HS-5 (cell line): ENCODE measurements around the gene OR4E2.
A peak's percentile ranks its signal among the peaks of the same experiment; 100 is the strongest.
"Not testable (repeated sequence)": the region's sequence is repeated elsewhere in the genome, so short reads cannot be mapped to it uniquely, and the experiment has no call there.

Source experiments
- DNase-seq: peaks from one replicate; pipeline ENCODE4 v3.0.0-alpha.2; 2012; ENCODE audit warnings: low read depth

OR4E2 gene, protein sequence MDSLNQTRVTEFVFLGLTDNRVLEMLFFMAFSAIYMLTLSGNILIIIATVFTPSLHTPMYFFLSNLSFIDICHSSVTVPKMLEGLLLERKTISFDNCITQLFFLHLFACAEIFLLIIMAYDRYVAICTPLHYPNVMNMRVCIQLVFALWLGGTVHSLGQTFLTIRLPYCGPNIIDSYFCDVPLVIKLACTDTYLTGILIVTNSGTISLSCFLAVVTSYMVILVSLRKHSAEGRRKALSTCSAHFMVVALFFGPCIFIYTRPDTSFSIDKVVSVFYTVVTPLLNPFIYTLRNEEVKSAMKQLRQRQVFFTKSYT

DNA sequence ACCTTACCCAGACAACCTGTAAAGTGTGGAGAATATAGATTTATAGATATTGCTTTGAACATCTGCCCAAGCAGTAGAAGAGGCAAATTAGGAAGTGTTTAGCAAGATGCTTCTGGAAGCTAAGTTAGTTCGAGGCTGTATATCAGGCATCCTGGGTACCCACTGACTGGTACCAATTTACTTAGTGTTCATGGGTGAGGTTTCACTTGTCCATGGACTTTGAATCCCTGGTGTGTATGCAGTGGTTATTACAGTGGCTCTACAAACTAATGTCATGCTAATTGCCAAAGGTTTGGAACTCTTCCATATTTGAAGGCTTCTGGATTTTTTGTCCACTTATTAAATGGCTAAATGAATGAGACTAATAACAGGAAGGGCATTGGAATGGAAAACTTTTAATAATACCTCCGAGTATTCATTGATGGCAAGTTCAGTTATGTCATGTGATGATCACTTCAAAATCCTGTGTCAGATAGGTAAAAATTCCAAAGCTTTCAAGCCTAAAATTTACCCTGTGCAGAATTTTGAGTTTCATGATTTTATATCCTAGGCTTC lies at the start of gene OR4E2:
Gene OR4E2, plus strand, starts transcription at position 505 of the 555 bp plus-strand sequence. CDS start 11,248 bp downstream, outside the sequence.
- no peak for DNase-seq

DNA sequence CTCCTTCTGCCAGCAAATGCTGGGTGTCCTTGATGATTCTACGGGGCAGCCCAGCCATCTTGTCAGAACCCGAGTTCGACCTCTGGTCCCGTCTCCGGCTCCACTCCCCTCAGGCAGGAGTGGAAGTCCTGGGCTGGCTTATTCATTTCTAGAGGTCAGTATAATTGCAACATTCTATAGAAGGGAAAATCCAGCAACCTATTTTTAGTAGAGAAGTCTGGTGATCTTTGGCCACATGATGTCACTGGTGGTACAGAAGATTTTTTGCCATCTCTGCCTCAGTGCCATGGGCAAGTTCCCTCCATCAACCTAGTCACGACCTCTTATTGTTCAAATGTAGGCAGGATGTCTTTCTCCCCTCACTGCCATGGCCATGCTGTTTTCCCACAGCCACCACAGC lies 41.3 kb upstream of the OR4E2 start:
- no peak for DNase-seq

DNA sequence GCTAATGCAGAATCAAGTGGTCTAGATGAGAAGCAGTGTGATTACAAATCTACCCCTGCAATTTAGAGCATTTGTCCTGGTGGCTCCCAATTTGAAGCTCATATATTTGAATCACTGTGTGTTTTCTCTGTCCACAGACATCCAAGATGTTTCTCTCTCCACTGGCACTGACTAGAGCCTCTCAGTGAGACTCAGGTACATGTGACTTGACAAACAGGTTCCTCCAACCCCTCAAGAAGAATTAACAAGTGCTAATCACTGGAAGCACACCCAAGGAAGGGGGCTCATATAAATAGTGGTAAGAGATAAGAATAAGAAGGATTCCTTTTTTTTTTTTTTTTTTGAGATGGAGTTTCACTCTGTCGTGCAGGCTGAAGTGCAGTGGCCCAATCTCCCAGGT lies 39.4 kb upstream of the OR4E2 start:
- DNase-seq = no peak

DNA sequence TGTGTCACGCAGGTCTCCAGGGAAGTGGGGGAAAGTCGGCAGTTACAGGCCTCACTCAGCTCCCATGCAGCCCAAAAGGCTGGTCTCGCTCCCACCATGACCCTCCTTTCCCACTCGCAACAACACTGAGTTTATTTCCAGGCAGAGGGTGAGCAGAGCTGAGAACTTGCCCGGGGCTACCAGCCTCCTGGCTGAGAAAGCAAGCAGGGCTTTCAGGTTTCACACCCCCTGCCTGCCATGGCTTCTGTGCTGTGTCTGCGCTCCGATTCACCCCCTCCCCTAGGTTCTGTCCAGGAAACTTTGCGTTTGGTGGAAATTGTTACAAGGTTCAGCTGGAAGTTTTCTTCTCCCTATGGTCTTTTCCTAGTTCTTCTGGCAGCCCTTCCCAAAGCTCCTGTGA lies 36.0 kb upstream of the OR4E2 start:
- no peak for DNase-seq

DNA sequence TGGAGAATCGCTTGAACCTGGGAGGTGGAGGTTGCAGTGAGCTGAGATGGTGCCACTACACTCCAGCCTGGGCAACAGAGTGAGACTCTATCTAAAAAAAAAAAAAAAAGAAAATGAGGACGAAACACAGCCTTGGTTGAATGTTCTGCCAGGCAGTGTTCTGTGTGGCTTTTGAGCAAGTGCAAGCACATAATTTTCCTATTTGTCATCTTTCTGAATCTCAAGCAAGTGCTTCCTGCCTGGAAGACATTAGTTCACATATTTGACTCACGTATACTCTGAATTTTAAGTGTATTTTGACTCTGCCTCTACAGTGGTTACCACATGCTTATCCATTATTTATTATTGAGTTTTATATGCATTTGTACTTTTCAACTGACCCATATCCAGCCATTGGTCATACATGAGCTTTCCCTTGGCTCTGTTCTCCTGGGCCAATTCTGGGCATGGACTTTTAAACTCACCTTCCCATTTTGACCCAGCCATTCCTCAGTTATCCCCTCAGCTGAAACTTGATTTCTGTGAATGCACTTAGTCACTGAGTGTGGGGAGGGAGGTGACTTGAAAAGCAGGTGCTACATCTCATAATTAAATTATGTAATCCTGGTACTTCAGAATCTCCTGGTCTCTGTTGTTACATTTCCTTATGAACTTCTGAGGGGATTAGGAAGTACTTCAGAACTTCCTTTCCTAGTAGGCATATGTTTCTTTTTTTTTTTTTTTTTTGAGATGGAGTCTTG lies 27.0 kb upstream of the OR4E2 start:
- no peak for DNase-seq

DNA sequence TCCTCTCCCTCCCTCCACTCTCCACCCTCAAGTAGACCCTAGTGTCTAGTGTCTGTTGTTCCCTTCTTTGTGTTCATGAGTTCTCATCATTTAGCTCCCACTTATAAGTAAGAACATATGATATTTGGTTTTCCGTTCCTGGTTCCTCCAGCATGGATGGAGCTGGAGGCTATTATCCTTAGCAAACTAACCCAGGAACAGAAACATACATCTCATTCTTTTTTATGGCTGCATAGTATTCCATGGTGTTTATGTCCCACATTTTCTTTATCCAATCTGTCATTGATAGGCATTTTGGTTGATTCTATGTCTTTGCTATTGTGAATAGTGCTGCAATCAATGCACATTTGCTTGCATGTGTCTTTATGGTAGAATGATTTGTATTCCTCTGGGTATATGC lies 23.1 kb upstream of the OR4E2 start:
- not testable (repeated sequence) for DNase-seq

DNA sequence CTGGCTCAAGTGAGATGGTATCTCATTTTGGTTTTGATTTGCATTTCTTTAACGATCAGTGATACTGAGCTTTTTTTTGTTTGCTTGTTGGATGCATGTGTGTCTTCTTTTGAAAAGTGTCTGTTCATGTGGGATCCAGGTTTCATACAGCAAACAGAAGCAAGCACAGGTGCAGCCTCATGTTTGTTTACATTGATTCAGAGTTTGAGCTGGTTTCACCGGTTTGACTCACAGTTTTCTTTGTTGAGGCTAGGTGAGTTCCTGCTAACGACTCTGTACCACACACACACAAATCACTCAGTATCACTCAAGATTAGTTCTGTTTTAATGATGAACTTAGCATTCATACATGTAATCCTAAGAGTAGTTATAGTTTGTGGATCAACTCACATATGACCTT lies 22.6 kb upstream of the OR4E2 start:
- no peak for DNase-seq

DNA sequence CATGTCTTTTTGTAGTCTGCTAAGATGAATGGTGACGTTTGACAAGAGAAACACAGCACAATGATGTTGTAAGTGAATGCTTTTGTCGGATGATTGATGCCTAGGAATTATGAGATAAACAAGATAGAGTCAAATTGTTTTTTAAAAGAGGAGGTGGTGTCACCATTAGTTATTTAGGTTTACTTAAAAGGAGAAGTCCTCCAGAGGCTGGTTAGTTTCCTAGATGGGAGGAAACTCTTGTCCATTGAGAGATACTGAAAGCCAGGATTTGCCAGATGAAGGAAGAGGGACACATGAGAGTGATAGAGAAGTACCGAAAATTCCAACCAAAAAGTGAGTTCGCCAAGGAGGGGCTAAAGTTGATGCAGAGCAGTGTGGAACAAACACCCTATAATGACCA lies 18.8 kb upstream of the OR4E2 start, which contains the start of gene OR10G2:
Gene OR10G2, minus strand, starts transcription at position 101 of the 400 bp plus-strand sequence. Its CDS starts 98 bp downstream, at position 3.
- DNase-seq = no peak

DNA sequence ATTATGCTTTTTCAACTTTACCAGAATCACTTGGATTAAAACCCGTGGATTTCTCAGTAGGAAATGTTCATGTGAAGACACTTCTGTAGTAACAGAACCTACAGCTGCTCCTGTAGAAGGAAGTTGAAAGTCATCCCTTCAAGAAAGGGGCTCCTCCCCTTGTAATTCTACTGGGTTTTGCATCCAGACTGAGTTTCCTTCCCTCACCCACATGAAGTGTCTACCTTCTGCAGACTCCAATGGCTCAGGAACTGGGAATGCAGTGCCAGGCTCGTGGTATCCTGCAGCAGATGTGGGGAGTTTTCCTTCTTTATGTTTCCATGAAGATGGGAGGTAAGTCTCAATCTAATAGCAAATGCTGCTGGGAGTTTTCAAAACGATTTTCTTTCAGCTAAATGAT lies 11.0 kb upstream of the OR4E2 start:
- DNase-seq = no peak

DNA sequence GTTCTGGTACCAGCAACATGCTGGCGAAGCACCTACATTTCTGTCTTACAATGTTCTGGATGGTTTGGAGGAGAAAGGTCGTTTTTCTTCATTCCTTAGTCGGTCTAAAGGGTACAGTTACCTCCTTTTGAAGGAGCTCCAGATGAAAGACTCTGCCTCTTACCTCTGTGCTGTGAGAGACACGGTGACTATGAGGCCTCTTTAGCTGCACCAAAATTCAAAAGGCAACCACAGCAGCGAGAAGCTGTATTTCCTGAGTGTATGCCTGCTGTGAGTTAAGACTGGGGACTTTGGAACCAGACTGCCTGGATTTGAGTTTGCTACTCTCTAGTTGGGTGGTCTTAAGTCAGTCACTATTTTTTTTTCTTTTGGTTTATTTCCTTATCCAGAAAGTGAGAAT lies 10.2 kb upstream of the OR4E2 start:
- no peak for DNase-seq

DNA sequence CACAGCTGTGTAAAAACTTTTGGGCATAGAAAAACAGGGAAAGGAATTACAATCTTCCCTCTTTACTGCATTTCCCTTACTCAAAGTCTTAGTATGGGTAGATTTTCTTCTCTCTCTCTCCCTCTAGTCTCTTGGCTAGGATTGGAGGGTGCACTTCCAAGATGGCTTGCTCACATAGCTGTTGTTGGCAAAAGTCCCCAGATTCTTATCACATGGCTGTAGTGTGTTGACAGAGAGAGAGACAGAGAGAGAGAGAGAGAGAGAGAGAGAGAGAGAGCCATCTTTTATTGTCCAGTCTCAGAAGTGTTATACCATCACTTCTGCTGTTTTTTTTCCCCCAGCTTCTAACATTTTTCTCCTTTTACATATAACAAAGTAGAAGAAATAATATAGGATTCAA lies 6.3 kb upstream of the OR4E2 start:
- no peak for DNase-seq

DNA sequence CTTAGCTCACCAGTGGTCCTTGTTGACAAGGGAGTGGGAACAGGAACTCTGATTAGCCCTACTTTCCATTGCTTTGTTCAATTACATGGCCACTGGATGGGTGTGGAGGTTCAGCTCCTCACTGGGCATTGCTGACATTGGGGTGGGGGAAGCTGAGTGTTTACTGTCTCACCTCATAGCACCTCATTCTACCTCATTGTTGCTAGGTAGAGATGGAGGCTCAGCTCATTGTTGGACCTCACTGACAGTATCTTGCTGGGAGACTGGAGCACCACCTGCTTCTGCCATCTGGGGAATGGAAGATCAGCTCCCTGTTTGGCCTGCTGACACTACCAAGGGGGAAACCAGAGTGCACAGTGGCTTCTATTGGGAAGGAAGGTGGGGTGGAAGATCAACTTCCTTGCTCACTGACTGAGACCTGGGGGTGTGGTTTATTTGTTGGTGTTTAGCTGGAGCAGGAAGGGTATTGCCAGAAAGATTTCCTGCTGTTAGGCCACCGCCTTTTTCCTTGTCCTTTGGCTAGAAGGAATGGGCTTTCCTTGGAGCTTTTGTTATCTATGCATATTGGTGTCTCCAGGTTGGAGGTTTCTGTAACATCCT lies 1.3 kb upstream of the OR4E2 start:
- DNase-seq = no peak

DNA sequence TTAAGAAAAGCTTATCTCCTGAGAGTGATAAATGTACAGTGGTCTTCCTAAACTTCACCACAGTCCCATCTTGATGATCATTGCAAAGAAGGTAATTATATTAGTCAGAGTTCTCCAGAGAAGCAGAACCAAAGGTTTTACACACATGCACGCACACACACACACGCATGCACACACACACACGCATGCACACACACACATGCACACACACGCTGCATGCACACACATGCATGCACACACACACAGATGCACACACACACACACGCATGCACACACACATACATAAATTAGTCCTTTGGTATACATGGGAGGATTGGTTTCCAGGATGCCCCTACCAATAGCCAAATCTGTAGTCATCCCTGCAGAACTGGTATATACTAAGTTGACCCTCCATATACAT lies 580 bp downstream of the OR4E2 start:
- DNase-seq = no peak

DNA sequence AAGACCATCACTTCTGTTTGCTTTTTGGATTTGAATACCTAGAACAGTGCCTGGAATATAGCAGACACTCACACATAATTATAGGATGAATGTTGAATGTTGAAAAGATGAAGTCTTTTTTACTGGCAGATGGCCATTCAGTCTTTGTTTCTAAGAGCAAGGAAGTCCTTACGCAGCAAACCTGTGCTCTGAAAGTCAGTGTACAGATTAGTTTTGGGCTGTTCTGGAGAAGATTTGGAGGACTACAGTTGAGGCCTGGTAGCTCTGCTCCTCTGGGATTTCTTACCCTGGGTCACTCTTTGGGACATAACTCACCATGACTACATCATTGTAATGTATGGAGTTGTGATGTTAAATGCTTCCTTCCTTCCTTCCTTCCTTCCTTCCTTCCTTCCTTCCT lies 3.3 kb downstream of the OR4E2 start:
- no peak for DNase-seq

DNA sequence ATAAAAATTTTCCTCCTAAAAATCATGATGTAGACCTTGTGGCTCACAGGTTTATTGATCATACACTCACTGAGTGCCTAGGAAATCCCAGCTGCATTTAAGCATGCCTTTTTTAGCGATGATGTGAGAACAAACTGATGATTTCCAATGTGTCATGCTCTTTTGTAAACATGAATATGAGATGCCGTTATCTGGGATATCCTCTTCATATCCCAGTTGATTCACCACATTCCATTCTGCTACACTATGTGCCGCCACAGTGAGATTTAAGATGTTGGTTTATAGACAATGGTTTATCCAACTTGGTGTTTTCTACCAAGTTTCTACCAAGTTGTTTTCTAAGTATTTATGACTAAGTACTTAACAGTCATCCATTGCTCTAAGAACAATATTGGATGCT lies 14.7 kb downstream of the OR4E2 start:
- peak; percentile 84 for DNase-seq

DNA sequence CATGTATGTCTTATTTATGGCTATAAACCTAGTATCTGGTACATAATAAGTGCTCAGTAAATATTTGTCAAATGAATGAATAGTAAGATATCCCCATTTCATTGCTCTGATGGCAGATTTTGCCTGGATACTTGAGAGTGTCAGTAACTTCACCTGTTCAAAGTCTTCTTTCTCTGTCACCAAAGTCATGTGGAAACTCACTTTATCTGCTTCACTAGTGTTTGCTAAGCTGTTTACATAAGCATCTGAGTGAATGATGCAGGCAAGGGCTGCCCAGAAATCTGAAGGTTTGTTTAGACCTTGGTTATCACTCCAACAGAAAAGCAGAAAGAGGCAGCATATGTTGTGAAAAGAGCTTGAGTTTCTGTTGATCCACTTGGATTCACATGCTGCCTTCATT lies 15.6 kb downstream of the OR4E2 start:
- DNase-seq = no peak

DNA sequence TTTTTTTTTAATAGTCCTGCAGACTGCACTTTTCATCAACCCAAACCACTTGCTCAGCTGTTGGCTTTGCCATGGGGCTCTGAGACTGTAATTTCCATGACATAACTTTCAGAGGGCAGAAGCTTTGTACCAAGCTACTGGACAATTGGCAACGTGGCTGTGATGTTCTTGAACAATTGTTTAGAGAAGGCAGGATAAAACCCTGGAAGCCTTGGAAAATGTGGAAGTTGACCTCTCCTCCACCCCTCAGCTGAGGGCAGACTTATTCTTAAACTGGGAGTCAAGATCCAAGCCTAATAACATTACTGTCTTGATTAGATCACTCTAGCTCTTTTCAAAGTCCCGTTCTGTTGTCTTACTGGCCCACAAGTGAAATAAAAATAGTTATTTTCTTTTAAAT lies 17.7 kb downstream of the OR4E2 start:
- DNase-seq = no peak

DNA sequence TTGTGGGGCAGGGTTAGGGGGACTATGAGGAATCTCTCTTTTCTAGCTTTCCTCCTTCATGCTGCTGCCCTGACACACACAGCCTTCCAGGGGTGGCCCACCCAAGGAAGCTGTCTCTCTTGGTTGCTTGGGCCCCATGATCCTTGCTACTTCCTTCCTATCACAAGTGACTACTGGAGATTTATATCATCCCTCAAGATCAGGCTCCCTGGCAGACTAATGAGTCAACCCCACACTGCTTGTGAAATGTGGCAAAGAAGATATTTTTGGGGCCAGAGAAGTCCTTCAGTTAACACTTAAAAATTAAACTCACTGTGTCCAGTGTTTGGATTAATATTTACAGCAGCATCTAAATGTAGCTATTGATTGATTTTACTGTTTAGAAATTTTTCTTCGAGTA lies 18.5 kb downstream of the OR4E2 start:
- DNase-seq = no peak

DNA sequence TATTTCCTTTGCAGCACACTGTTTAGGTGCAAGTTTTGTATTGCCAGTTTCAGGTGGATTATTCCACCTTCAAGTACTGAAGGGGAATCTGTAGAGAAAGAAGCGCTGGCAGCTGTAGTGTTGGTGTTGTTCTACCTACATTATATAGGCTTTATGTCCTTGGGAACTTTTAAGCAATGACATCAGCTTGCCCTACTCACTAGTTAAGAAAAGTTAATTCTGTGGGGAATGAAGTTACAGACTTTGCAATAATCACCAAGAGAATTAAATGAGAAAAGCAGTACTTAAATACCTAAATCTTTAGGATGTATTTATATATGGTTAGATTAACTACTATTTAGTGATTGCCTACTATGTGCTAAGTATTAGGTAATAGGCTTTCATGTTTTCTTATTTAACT lies 20.1 kb downstream of the OR4E2 start, which contains the start of gene OR4E1:
Gene OR4E1, minus strand, starts transcription at position 101 of the 400 bp plus-strand sequence. CDS start 2,883 bp downstream, outside the sequence.
- DNase-seq = no peak

DNA sequence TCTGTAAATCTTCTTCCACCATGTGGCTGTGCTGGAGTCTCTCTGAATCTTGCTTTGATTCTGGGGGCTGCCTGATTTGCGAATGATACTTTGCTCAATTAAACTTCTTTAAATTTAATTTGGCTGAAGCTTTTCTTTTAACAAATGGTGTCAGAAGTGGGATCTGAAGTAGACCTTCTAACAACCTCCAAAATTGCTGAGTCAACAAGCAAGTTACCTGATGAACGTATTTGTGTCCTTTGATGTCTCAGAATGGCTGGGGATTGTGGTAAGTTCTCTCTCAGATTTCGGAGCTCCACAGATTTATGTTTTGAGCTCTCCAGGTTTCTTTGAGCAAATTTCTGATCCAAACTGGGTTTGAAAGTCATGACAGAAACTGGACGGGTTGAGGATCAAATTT lies 21.9 kb downstream of the OR4E2 start:
- DNase-seq = no peak

DNA sequence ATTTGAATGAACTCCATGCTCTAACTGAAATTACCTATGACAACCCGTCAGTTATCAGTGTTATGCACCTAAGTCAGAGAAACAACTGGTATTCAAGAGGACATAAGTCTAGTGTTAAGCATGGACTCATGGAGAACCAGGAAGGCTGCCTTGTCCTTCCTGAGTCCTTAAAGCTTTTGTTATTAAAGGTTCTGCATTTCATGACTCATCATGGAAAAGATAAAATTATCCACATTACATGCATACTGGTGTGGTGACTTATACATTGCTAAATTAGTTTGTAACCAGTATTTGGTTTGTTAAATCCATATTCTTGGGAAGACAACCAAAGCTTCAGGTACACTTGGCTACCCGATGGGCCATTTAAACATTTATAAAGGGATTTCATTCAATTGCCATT lies 26.4 kb downstream of the OR4E2 start:
- peak; percentile 53 for DNase-seq

DNA sequence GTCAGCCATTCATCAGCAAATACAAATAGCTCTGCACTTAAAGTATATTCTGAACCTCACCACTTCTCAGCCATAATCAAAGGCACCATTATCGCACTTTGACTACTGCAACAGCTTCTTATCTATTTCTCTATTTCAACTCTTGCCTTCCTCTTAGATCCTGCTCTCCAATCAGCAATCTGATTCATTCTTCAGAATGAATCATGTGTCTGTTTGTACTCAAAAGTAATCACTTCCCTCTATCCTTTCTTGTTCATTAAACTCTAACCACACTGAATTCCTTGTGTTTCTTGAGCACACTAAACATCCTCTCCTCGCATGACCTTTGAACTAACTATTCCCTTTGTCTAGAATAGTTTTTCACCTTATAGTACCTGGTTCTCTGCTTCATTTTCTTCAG lies 32.8 kb downstream of the OR4E2 start:
- DNase-seq = no peak

DNA sequence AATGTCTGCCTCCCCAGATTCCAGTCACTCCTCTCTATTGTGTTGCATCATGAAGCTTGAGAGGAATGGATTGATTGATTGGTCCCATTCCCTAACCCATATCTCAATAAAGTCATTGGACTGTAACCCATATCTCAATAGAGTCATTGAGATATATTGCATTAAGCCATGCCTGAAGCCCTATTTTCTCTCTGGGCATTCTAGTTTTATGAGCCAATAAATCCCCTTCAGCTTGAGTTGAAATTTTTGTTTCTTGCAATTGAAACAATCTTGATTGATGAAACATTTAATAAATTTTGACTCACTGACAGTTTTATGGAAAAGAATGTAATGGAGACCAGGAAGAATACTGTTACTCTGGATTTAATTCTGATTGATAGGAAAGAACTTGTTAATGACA lies 40.8 kb downstream of the OR4E2 start:
- DNase-seq = no peak
